Measurements from ENCODE around the gene GAB2.

GAB2 gene

GRCh38 chr11:78381865-78382264 is 35.8 kb downstream of the GAB2 start:
- Histone ChIP-seq H3K9me3 (no peaks in the 10 kb centered on the region; the same call in none of the 2 replicates), H3K4me3 (ENCODE audit: low read depth, low read length) (no peak overlapping the region), H3K27me3 (no peaks in the 10 kb centered on the region), H3K4me1 (no peaks in the 10 kb centered on the region; the same call in 1 of the 2 replicates), H3K36me3 (no peaks in the 10 kb centered on the region; the same call in 1 of the 2 replicates)
- TF ChIP-seq CTCF (IDR thresholded peaks at IDR 0.05; ENCODE audit: low read depth, low read length), result no peak
- DNase-seq, result no peak

GRCh38 chr11:78380615-78381051 is 37.0 kb downstream of the GAB2 start:
- no peak overlapping the region for H3K4me3 ChIP-seq (ENCODE audit: low read depth, low read length)
- H3K36me3 ChIP-seq, result no peaks in the 10 kb centered on the region; the same call in 1 of the 2 replicates
- H3K4me1 ChIP-seq, result no peaks in the 10 kb centered on the region; the same call in 1 of the 2 replicates
- no peaks in the 10 kb centered on the region for H3K27me3 ChIP-seq
- TF ChIP-seq CTCF (IDR thresholded peaks at IDR 0.05; ENCODE audit: low read depth, low read length), result no peak
- no peaks in the 10 kb centered on the region; the same call in 1 of the 2 replicates for H3K9me3 ChIP-seq
- DNase-seq, result no peak

GRCh38 chr11:78379039-78379670 is 38.5 kb downstream of the GAB2 start:
- no peak for TF ChIP-seq CTCF (IDR thresholded peaks at IDR 0.05; ENCODE audit: low read depth, low read length)
- Histone ChIP-seq H3K9me3 (no peaks in the 10 kb centered on the region; the same call in 1 of the 2 replicates), H3K4me1 (no peaks in the 10 kb centered on the region; the same call in 1 of the 2 replicates), H3K4me3 (ENCODE audit: low read depth, low read length) (no peak overlapping the region), H3K36me3 (no peaks in the 10 kb centered on the region; the same call in 1 of the 2 replicates), H3K27me3 (no peaks in the 10 kb centered on the region)
- no peak for DNase-seq

GRCh38 chr11:78377625-78378418 is 39.8 kb downstream of the GAB2 start:
- no peak for TF ChIP-seq CTCF (IDR thresholded peaks at IDR 0.05; ENCODE audit: low read depth, low read length)
- H3K9me3 ChIP-seq, result no peaks in the 10 kb centered on the region; the same call in 1 of the 2 replicates

GRCh38 chr11:78376858-78377257 is 40.8 kb downstream of the GAB2 start:
- no peaks in the 10 kb centered on the region; the same call in 1 of the 2 replicates for H3K4me1 ChIP-seq
- H3K9me3 ChIP-seq, result no peaks in the 10 kb centered on the region
- TF ChIP-seq CTCF (IDR thresholded peaks at IDR 0.05; ENCODE audit: low read depth, low read length), result no peak

More at GRCh38 chr11:78377625-78378418, 39.8 kb downstream of the GAB2 start:
- no peaks in the 10 kb centered on the region; the same call in 1 of the 2 replicates for H3K4me1 ChIP-seq
- H3K4me3 ChIP-seq (ENCODE audit: low read depth, low read length), result no peak overlapping the region
- H3K27me3 ChIP-seq, result no peaks in the 10 kb centered on the region
- no peaks in the 10 kb centered on the region for H3K36me3 ChIP-seq
- no peak for DNase-seq

More at GRCh38 chr11:78376858-78377257, 40.8 kb downstream of the GAB2 start:
- H3K27me3 ChIP-seq, result no peaks in the 10 kb centered on the region
- no peak for DNase-seq
- no peaks in the 10 kb centered on the region for H3K36me3 ChIP-seq
- no peak overlapping the region for H3K4me3 ChIP-seq (ENCODE audit: low read depth, low read length)
